DMS114 treated with DMSO at 0.1 percent for 48 hours (cell line): ENCODE results near the gene PTPRN2.

Experiments used
- DNase-seq: peaks from one replicate; lab custom pipeline; 2025; ENCODE audit not compliant: unreplicated experiment; lab: John Stamatoyannopoulos, UW

PTPRN2 gene

DNA sequence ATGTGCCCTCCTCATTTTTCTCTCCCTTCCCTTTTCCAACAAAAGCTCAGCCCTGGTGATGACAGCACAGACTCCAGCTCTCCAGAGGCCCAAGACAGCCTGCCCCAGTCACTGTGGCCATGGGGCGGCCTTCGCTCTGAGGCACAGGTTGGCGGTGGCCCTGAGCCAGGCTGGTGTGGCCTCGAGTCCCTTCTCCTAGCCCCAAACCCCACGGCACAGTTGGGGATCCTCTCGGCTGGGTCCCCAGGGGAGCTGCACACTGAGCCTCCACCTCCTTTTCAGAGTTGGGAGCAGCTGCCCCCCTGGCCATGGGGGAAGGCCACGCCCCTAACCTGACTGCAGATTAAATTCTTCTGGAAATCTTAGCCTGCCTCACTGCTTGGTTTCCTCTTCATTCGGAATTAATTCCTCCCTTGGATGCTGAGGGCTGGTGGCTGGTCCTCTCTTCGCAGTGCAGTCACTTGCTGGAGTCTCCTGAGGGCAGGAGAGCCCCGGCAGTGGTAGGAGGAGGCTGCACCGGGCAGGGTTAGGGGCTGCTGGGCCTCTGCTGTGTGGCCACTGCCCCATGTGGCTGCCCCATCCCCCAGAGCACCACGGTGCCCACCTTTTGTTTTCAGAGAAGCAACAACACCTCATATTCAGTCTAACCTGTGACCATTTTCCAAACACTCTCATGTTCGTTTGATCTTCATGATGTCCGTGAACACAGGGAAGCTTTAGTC lies 824.2 kb downstream of the PTPRN2 start:
- DNase-seq, result no peak

GRCh38 chr7:157762824-157763223 lies 824.8 kb downstream of the PTPRN2 start:
- DNase-seq, result no peak

GRCh38 chr7:157760004-157760730 lies 827.5 kb downstream of the PTPRN2 start:
- DNase-seq, result peak; percentile 1

DNA sequence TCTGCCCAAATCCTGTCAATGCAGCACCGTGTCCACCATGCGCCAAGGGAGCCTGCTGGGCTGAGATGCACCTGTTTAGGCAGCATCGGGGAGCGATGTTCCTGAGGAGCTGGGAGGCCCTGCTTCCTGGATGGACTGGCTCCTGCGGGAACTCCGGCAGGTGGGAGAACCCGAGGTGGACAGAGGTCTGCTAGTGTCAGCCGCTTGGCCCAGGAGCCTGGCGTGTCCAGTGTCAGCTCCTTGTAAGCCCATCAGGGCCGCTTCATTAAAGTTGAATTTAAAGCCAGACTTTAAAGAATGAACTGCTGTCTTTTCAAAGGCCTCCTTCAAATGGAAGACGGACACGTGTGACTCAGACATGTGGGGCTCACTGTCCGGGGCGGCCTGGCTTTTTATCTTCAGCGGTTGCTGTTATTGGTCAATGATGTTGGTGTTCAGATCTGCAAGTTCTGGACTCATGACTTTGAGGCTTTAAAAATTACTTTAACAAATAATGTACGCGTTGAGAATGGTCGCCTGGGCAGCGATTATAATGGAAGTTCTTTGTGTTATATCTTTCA lies 828.3 kb downstream of the PTPRN2 start:
- DNase-seq, result no peak

DNA sequence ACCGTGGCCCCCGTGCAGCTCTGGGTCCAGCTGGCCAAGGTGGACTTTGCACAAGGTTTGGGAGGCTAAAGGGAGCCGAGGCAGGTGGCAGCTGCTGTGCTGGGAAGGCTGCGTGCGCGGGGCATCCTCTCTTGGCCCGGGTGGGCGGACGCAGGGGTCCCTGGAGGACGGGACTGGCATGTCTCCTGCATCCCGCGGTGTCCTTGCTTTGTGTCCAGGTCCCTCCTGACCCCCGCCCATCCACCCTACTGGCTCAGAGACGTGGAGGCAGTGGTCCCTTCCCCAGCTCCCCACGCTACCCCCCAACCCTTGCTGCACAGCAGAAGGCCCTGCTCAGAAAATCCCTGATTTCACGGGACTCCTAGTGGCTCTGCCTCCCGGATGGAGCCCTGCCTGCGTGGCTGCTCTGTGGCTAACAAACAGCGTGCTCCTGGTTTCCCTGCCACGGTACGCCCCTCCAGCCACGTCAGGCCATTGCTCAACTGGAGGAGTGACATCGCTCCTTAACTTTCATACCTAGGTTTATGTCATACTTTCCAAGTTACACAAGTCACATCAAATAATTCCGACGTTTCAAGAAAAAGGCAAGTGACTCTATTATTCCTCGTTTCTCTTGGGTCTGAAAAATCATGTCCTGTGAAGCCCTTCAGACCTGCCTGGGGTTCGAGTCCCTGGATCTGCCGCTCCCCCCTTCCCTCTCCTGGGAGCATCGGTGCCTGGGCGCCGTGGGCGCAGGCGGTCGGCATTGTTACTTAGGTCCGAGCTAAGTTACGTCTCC lies 829.0 kb downstream of the PTPRN2 start:
- DNase-seq, result no peak

- DNase-seq, result no peak
Measured at GRCh38 chr7:157757776-157758467, 829.7 kb downstream of the PTPRN2 start.

DNA sequence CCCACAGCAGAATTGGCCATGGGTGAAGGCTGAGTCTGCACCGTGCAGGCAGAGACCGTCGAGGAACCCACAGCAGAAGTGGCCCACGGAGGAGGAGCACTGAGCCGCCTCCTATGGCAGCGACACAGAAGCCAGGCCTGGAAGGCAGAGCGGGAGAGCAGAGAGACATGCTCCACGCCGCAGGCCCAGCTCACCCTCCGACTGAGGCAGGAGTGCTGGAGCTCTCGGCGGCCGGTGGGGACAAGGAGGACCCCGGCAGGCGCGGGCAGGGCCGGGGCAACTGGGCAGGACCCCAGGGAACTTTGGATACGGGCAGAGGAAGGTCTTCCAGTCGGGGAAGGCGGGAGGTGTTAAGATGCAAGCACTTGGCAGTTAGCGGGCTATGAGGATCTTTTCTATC lies 830.4 kb downstream of the PTPRN2 start:
- DNase-seq, result no peak

DNA sequence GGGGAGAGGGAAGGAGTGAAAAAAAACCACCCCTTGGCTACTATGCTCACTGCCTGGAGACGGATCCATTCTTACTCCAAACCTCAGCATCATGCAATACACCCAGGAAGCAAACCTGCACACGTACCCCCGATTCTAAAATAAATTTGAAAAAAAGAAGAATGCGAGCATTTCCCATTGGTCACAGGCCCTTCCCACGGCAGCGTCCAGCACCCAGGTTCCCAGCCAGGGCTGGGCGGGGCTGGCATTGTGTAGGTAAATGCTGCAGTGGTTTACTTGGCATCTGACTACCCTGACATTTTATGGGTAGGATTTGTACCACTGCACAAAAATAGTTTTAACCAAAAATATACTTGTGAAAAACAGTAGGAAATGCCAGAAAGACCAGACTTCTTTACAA lies 831.9 kb downstream of the PTPRN2 start:
- no peak for DNase-seq

DNA sequence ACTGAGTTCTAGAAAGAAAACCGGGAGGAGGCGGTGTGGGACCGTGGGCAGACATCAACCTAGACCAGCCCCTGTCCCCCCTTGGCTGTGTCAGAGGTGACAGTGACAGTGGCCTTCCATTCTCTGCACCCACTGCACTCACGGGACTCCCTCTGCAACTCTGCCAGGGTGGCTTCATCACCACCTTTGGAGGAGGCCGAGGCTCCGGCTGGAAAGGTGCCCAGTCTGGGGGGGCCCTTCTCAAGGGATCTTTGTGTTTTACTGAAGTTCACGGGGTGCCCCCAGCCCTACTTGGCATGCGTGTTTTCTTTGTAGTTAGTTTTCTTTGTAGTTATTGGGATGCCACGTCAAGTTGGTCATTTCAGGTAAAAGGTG lies 833.2 kb downstream of the PTPRN2 start:
- DNase-seq, result no peak

DNA sequence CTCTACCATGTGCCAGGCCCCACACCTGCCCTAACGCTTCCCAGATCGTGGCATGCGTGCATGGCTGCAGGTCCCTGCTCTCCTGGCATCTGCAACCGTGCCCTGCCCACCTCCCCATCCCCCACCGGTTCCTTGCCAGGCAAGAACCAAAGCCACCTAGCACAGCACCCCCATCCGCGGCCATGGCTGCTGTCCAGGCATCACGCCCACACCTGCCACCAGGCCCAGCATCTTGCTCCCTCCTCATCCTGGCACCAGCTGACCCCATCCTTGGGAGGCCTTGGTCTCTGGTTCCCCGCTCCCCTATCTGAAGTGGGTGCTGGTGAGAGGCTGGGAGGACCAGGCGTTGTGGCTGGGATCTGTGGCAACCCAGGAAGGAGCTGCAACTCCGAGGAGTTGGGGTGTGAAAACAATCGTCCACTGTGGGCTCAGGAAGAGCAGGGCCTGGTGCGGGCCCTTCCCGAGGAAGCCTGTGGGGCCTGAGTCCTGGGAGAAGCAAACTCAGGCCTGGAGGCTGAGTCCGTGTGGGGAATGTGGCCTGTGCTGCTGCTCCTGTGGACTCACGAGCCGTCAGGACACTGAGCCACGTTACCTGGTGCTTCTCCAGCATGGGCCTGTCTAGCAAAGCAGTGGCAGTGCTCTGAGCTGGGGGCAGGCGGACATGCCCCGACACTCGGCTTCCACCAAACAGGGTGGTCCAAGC lies 833.8 kb downstream of the PTPRN2 start:
- DNase-seq, result no peak

- DNase-seq, result no peak
Measured at GRCh38 chr7:157752832-157753291, 834.8 kb downstream of the PTPRN2 start.

DNA sequence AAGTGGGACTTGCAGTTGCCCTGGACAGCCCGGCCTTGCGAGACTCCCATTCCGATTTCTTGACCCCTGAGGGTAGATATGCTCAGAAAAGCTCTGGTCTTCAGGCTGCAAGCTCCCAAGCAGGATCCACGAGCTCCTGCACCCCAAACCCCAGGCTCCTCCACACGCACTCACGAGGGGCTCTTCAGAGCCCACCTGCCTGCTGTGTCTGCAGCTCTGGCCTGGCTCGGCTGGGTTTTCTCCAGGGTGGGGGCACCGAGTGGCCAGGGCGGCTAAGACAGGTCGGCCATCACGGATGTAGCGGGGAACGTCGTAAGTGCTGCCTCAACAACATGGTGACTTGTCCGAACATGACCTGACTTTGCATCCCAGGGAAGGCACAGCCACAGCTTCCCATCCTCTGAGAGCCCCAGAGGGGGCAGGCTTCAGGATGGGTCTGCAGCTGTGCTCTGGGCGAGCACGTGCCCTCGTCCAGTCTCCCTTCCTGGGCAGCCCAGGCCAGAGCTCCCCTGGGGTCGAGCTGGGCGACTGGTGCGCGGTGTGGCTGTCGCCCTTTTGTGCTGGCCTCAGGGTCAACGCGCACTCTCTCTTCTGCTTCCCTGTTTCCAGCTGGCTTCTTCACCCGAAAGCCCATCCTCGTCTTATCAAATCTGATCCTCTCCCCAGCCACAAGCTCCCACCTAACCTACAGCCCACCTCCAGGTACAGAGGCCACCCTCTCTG lies 835.5 kb downstream of the PTPRN2 start:
- no peak for DNase-seq

DNA sequence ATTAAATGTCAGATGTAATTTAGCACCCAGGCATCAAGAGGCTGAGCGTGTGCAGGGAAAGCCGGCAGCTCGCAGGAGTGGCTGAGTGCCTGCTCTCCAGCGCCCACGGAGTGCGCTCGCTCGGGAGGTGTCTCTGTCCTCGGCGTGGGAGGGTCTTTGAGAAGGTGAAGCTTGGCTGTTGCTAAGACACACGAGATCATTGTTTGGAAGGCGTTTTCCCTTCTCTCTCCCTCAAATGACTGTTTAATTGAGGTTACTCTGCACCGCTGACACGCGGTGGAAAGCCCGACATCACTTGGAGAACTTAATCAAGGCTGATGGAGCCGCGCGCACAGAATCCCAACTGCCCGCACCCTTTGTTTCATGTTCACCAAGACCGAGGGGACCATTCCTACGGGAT lies 836.2 kb downstream of the PTPRN2 start:
- DNase-seq, result no peak

DNA sequence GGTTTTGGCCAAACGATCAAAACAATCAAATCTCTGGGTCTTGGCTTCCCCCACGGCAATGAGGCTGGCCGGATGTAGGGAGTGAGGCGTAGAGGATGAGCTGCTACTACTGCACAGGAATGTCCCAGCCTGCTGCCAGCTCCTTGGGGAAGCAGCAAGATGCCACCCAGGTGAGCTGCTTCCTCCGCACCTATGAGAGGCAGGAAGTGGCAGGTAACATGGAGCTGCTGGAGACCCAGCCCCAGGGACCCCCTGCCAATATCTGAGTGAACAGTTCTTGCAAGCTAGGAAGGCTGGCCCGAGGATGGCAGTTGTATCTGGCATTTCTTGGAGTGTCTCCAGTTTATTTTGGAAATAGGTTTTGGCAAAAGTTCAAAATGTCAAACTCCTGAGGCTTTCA lies 837.3 kb downstream of the PTPRN2 start:
- no peak for DNase-seq

DNA sequence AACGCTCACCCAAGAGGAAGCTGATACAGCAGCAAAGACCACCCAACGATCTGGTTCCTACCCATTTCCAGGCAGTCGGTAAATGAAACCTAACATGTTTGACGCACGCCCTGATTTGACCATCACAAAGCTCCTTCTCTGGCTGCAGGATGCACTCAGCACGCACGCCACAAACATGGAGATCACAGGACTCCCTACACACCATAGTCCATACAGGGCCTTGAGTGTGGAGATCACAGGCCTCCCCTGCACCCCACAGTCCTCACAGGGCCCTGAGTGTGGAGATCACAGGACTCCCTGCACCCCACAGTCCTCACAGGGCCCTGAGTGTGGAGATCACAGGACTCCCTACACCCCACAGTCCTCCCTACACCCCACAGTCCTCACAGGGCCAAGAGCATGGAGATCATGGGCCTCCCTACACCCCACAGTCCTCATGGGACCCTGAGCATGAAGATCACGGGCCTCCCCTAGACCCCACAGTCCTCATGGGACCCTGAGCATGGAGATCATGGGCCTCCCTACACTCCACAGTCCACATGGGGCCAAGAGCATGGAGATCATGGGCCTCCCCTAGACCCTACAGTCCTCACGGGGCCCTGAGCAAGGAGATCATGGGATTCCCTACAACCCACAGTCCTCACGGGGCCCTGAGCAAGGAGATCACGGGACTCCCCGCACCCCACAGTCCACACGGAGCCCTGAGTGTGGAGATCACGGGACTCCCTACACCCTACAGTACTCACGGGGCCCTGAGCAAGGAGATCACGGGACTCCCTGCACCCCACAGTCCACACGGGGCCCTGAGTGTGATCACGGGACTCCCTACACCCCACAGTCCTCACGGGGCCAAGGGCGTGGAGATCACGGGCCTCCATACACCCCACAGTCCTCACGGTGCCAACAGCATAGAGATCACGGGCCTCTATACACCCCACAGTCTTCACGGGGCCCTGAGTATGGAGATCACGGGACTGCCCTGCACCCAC lies 841.6 kb downstream of the PTPRN2 start:
- DNase-seq, result no peak

GRCh38 chr7:157744786-157745601 lies 842.6 kb downstream of the PTPRN2 start:
- DNase-seq, result no peak

GRCh38 chr7:157743781-157744525 lies 843.7 kb downstream of the PTPRN2 start:
- no peak for DNase-seq
